Measurements from ENCODE around the gene LYRM2. TPM values are rescaled to one million over a fixed set of nuclear protein-coding genes. Genes with fewer than 3 reads are reported as not detected.

Gene LYRM2
- total and polyA plus RNA-seq, 9 donors = 18.6 to 28.2 (median 26.5) TPM

GRCh38 chr6:89583559-89583958, 55.0 kb downstream of the LYRM2 start:
- H3K4me3 ChIP-seq (ENCODE audit: low read length) = no peak overlapping the region
- 67% methylated on average over 2 of the region's 2 CpGs for WGBS (ENCODE audit: insufficient coverage)
- H3K9me3 ChIP-seq (replicated peaks; ENCODE audit: control insufficient read depth, low read depth, low read length) = no peaks in the 10 kb centered on the region
- no peaks in the 10 kb centered on the region for H3K36me3 ChIP-seq (ENCODE audit: control insufficient read depth, insufficient read depth, low read length)
- no peaks in the 10 kb centered on the region for H3K4me1 ChIP-seq (ENCODE audit: control insufficient read depth, insufficient read depth, low read length)
- no peaks in the 10 kb centered on the region for H3K27me3 ChIP-seq (ENCODE audit: control insufficient read depth, insufficient read depth, low read length)
- DNase-seq = no peak
- H3K27ac ChIP-seq (ENCODE audit: low read length) = no peak overlapping the region

DNA sequence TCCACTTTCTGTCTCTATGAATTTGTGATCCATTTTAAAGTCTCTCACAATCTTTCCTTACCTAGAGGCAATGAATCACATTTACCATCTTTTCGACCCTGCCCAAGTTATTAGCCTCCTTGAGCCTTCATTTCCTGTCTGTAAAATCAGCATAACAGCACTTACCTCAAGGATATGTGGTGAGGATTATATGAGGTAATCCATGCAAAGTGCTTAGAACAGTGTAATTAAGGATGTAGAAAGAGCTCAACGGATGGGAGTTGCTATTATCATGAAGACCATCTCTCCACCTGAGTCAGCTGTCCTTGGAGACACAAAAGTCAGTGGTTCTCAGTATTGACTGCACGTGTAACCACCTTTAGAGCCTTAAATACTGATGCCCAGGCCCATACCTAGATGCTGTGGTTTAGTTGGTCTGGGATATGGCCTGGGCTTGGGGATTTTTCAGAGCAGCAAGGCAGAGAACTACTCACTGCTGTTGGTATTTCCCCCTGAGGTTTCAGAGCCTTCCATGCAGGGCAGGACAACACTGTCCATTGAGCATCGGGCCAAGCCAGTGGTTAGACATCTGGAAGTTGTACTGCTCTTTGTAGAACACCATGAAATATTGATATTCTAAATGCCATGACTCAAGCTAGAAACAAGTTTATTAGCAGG, 55.8 kb downstream of the LYRM2 start:
- Histone ChIP-seq H3K4me3 (ENCODE audit: low read length) (no peak overlapping the region), H3K9me3 (replicated peaks; ENCODE audit: control insufficient read depth, low read depth, low read length) (no peaks in the 10 kb centered on the region), H3K27ac (ENCODE audit: low read length) (no peak overlapping the region), H3K4me1 (ENCODE audit: control insufficient read depth, insufficient read depth, low read length) (no peaks in the 10 kb centered on the region), H3K36me3 (ENCODE audit: control insufficient read depth, insufficient read depth, low read length) (no peaks in the 10 kb centered on the region), H3K27me3 (ENCODE audit: control insufficient read depth, insufficient read depth, low read length) (no peaks in the 10 kb centered on the region)
- WGBS (ENCODE audit: insufficient coverage) = 30% methylated on average over 1 of the region's 4 CpGs
- DNase-seq = no peak

GRCh38 chr6:89581689-89582088, 56.9 kb downstream of the LYRM2 start:
- Histone ChIP-seq H3K27ac (ENCODE audit: low read length) (no peak overlapping the region), H3K9me3 (replicated peaks; ENCODE audit: control insufficient read depth, low read depth, low read length) (no peaks in the 10 kb centered on the region), H3K36me3 (ENCODE audit: control insufficient read depth, insufficient read depth, low read length) (no peaks in the 10 kb centered on the region), H3K4me3 (ENCODE audit: low read length) (no peak overlapping the region), H3K27me3 (ENCODE audit: control insufficient read depth, insufficient read depth, low read length) (no peaks in the 10 kb centered on the region), H3K4me1 (ENCODE audit: control insufficient read depth, insufficient read depth, low read length) (no peaks in the 10 kb centered on the region)
- no peak for DNase-seq
- WGBS (ENCODE audit: insufficient coverage) = 40% methylated on average over 3 of the region's 4 CpGs

- Histone ChIP-seq H3K4me1 (ENCODE audit: control insufficient read depth, insufficient read depth, low read length) (no peaks in the 10 kb centered on the region), H3K4me3 (ENCODE audit: low read length) (no peak overlapping the region), H3K36me3 (ENCODE audit: control insufficient read depth, insufficient read depth, low read length) (no peaks in the 10 kb centered on the region), H3K27ac (ENCODE audit: low read length) (no peak overlapping the region), H3K9me3 (replicated peaks; ENCODE audit: control insufficient read depth, low read depth, low read length) (no peaks in the 10 kb centered on the region), H3K27me3 (ENCODE audit: control insufficient read depth, insufficient read depth, low read length) (no peaks in the 10 kb centered on the region)
- no CpG with 5 or more reads among the region's 3 CpGs for WGBS (ENCODE audit: insufficient coverage)
- DNase-seq = no peak
Measured at GRCh38 chr6:89580997-89581666, 57.4 kb downstream of the LYRM2 start.

DNA sequence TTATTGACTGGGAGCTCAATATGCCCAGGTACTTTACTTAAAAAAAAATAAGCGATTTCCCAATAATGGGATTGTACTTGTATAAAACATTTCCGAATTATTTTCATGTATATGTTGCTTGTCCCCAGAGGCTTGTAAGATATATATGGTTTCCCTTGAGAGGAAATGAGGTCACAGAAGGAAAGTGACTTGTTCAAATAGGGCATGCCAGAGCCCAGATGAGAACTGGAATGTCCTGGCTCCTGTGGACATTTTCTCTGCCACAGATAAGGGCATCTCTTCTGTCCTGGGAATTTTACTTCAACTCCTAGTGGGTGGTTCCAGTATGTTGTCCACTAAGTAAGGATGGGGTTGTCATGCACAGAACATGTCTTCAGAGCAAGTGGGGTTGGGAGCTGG, 63.0 kb downstream of the LYRM2 start:
- Histone ChIP-seq H3K4me3 (ENCODE audit: low read length) (no peak overlapping the region), H3K36me3 (ENCODE audit: control insufficient read depth, insufficient read depth, low read length) (no peaks in the 10 kb centered on the region), H3K9me3 (replicated peaks; ENCODE audit: control insufficient read depth, low read depth, low read length) (no peaks in the 10 kb centered on the region), H3K27me3 (ENCODE audit: control insufficient read depth, insufficient read depth, low read length) (no peaks in the 10 kb centered on the region), H3K4me1 (ENCODE audit: control insufficient read depth, insufficient read depth, low read length) (no peaks in the 10 kb centered on the region), H3K27ac (ENCODE audit: low read length) (no peak overlapping the region)
- no peak for DNase-seq
- WGBS (ENCODE audit: insufficient coverage) = 14% methylated on average over 1 of the region's 2 CpGs

DNA sequence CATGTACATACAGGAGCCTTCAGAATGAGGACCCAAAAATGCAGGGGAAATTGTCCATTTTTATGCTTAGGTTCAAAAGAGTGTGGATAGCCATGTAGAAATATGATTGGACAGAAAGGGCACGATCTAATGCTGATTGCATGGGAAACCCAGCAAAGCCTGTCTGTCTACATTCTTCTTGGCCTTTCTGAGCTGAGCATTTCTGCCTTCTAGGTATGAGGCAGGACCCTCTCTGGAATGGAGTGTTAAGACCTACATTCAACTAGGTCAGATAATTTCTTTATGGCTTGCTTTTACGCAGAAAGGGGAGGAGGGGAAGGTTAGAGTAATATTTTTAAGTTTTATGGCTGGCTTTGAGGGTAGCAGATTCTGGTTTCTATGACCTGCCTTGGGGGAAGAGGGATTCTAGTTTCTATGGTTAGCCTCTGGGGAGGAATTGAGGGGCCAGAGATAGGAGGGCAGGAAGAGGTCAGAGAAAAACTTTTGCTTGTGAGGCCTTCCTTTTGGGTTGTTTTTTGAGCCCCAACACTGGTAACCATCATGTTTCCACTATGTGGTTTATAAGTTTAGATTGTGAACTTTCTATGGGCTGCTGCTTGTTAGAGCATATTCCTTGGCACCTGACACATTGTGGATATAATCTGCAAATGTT, 63.5 kb downstream of the LYRM2 start:
- no peaks in the 10 kb centered on the region for H3K27me3 ChIP-seq (ENCODE audit: control insufficient read depth, insufficient read depth, low read length)
- no peak for DNase-seq
- H3K27ac ChIP-seq (ENCODE audit: low read length) = no peak overlapping the region
- WGBS (ENCODE audit: insufficient coverage) = 37% methylated on average over 2 of the region's 2 CpGs
- no peaks in the 10 kb centered on the region for H3K36me3 ChIP-seq (ENCODE audit: control insufficient read depth, insufficient read depth, low read length)
- H3K4me3 ChIP-seq (ENCODE audit: low read length) = no peak overlapping the region
- H3K4me1 ChIP-seq (ENCODE audit: control insufficient read depth, insufficient read depth, low read length) = no peaks in the 10 kb centered on the region
- no peaks in the 10 kb centered on the region for H3K9me3 ChIP-seq (replicated peaks; ENCODE audit: control insufficient read depth, low read depth, low read length)

GRCh38 chr6:89567630-89568390, 70.7 kb downstream of the LYRM2 start:
- no peak overlapping the region for H3K27ac ChIP-seq (ENCODE audit: low read length)
- no peaks in the 10 kb centered on the region for H3K36me3 ChIP-seq (ENCODE audit: control insufficient read depth, insufficient read depth, low read length)
- 100% methylated on average over 2 of the region's 6 CpGs for WGBS (ENCODE audit: insufficient coverage)
- H3K27me3 ChIP-seq (ENCODE audit: control insufficient read depth, insufficient read depth, low read length) = no peaks in the 10 kb centered on the region
- no peaks in the 10 kb centered on the region for H3K9me3 ChIP-seq (replicated peaks; ENCODE audit: control insufficient read depth, low read depth, low read length)
- no peak overlapping the region for H3K4me3 ChIP-seq (ENCODE audit: low read length)
- H3K4me1 ChIP-seq (ENCODE audit: control insufficient read depth, insufficient read depth, low read length) = no peaks in the 10 kb centered on the region
- no peak for DNase-seq

GRCh38 chr6:89566930-89567629, 71.5 kb downstream of the LYRM2 start:
- no peak for DNase-seq
- Histone ChIP-seq H3K9me3 (replicated peaks; ENCODE audit: control insufficient read depth, low read depth, low read length) (no peaks in the 10 kb centered on the region), H3K36me3 (ENCODE audit: control insufficient read depth, insufficient read depth, low read length) (no peaks in the 10 kb centered on the region), H3K27ac (ENCODE audit: low read length) (no peak overlapping the region), H3K4me1 (ENCODE audit: control insufficient read depth, insufficient read depth, low read length) (peaks cover 5% of the 10 kb centered on the region), H3K27me3 (ENCODE audit: control insufficient read depth, insufficient read depth, low read length) (no peaks in the 10 kb centered on the region), H3K4me3 (ENCODE audit: low read length) (no peak overlapping the region)
- 92% methylated on average over 10 of the region's 16 CpGs for WGBS (ENCODE audit: insufficient coverage)

GRCh38 chr6:89566008-89566800, 72.3 kb downstream of the LYRM2 start:
- 88% methylated on average over 3 of the region's 10 CpGs for WGBS (ENCODE audit: insufficient coverage)

More at GRCh38 chr6:89566008-89566800, 72.3 kb downstream of the LYRM2 start:
- H3K4me1 ChIP-seq (ENCODE audit: control insufficient read depth, insufficient read depth, low read length) = peaks cover 9% of the 10 kb centered on the region
- DNase-seq = no peak
- H3K27ac ChIP-seq (ENCODE audit: low read length) = no peak overlapping the region
- no peaks in the 10 kb centered on the region for H3K9me3 ChIP-seq (replicated peaks; ENCODE audit: control insufficient read depth, low read depth, low read length)
- H3K27me3 ChIP-seq (ENCODE audit: control insufficient read depth, insufficient read depth, low read length) = no peaks in the 10 kb centered on the region
- no peaks in the 10 kb centered on the region for H3K36me3 ChIP-seq (ENCODE audit: control insufficient read depth, insufficient read depth, low read length)
- no peak overlapping the region for H3K4me3 ChIP-seq (ENCODE audit: low read length)
